PC-9 (cell line): ENCODE measurements around the gene SORCS2. TPM values are rescaled to one million over a fixed set of nuclear protein-coding genes. Genes with fewer than 3 reads are reported as not detected.

ENCODE experiments used
- BruUV-seq: library from RNA; stranded (reverse); fragments of 400-500 nt; replicated peaks from 2 replicates; lab custom pipeline; 2021; lab: Mats Ljungman, UMichigan
- CTCF ChIA-PET: fragments of 300-600 bp; sonication (Branson Sonifier 250); formaldehyde crosslinking; loops from one replicate; lab custom pipeline; 2022; ENCODE audit warnings: antibody characterized with exemption; lab: Charles Lee
- POLR2A ChIA-PET: fragments of 300-600 bp; sonication (Branson Sonifier 250); formaldehyde crosslinking; loops from one replicate; lab custom pipeline; 2022; ENCODE audit warnings: antibody characterized with exemption; ENCODE audit not compliant: unreplicated experiment; lab: Charles Lee
- DNase-seq, 2 experiments: peaks; one replicate each; pipeline versions ENCODE4 v3.0.0 to v3.0.0-alpha.2; 2015 to 2022; ENCODE audit warnings: mixed read lengths in 1 of 2
- H2AFZ ChIP-seq: fragments of 200-600 bp; sonication (generic); 2 replicates; pipeline ENCODE4 v1.8.1; 2017; ENCODE audit warnings: antibody characterized with exemption
- H3F3A ChIP-seq: fragments of 200-600 bp; sonication (generic); 2 replicates; pipeline ENCODE4 v1.8.1; 2017; ENCODE audit warnings: antibody characterized with exemption, mild to moderate bottlenecking, low read depth; ENCODE audit not compliant: insufficient read depth
- H3K27ac ChIP-seq: fragments of 200-600 bp; sonication (generic); 2 replicates; pipeline ENCODE4 v1.6.1; 2016; ENCODE audit warnings: mixed run types
- H3K27me3 ChIP-seq: fragments of 200-600 bp; sonication (generic); 2 replicates; pipeline ENCODE4 v1.6.1; 2016; ENCODE audit warnings: low read depth, mixed run types; ENCODE audit not compliant: insufficient read depth
- H3K36me3 ChIP-seq: fragments of 200-600 bp; sonication (generic); 2 replicates; pipeline ENCODE4 v1.6.1; 2016; ENCODE audit warnings: low read depth, mixed run types
- H3K4me1 ChIP-seq: fragments of 200-600 bp; sonication (generic); replicated peaks from 2 replicates; pipeline ENCODE4 v1.6.1; 2016; ENCODE audit warnings: mixed run types; ENCODE audit not compliant: insufficient read depth
- H3K4me2 ChIP-seq: fragments of 200-600 bp; sonication (generic); 2 replicates; pipeline ENCODE4 v1.6.1; 2017; ENCODE audit warnings: mixed run types
- H3K4me3 ChIP-seq: fragments of 200-600 bp; sonication (generic); 2 replicates; pipeline ENCODE4 v1.6.1; 2016; ENCODE audit warnings: mixed run types
- H3K79me2 ChIP-seq: fragments of 200-600 bp; sonication (generic); 2 replicates; pipeline ENCODE4 v1.6.1; 2017; ENCODE audit warnings: low read depth, mixed run types
- H3K9me2 ChIP-seq: fragments of 200-600 bp; sonication (generic); 2 replicates; pipeline ENCODE4 v1.8.1; 2017; ENCODE audit warnings: mild to moderate bottlenecking; ENCODE audit not compliant: insufficient read depth
- H3K9me3 ChIP-seq: fragments of 200-600 bp; sonication (generic); 2 replicates; pipeline ENCODE4 v1.8.1; 2016; ENCODE audit warnings: low read depth; ENCODE audit not compliant: insufficient read depth
- H4K20me1 ChIP-seq: fragments of 200-600 bp; sonication (generic); 2 replicates; pipeline ENCODE4 v1.8.1; 2017; ENCODE audit not compliant: insufficient read depth
- EZH2 ChIP-seq: fragments of 200-600 bp; sonication (generic); IDR thresholded peaks from 2 replicates; pipeline ENCODE4 v1.8.0; 2017; ENCODE audit warnings: antibody characterized with exemption, low read depth
- intact Hi-C: fragments of 100-400 bp; cut with micrococcal nuclease; formaldehyde crosslinking; loops from one replicate; pipeline ENCODE4 v1.10.0; 2022; ENCODE audit not compliant: unreplicated experiment
- total RNA-seq: library from RNA; stranded (reverse); gene quantifications from 2 replicates; pipeline ENCODE4 v1.2.3, GENCODE V29; 2021
- TF ChIP-seq, protein P1 (sequence below): fragments of 200-600 bp; sonication (generic); conservative IDR thresholded peaks from 2 replicates; pipeline ENCODE4 v1.6.1; 2017; ENCODE audit warnings: mixed run types, antibody characterized with exemption, mild to moderate bottlenecking, moderate library complexity

SORCS2 gene
- total RNA-seq, 1 experiment from 2014 or later, result 25.8 TPM

DNA sequence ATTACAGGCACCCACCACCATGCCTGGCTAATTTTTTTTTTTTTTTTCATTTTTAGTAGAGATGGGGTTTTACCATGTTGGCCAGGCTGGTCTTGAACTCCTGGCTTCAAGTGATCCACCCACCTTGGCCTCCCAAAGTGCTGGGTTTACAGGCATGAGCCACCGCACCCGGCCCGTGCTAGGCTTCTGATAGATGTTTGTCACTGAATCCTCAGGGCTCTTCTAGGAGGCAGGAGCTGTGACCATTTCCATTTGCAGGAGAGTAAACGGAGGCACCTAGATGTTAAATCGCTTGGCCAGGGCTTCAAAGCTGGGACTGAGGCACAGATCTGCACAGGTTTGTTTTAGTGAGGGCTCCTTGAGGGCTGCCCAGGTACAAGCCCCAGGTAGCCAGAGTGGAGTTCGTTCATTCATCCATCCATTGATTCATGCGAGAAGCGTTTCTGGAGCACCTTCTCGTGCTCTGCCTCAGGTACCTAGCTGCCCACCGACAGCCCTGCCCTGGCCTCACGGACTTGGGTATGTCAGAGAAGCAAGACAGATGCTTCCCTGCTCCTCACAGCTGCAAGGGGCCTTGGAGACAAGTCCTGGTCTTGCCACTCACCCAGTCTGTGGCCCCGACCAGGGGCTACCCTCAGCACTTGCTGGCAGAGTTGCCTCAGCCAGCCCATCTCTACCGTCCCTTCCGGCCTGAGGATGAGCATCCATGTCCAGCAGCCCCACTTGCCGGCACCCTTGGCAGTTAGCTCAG is 136.0 kb downstream of the SORCS2 start:
- H3K4me2 ChIP-seq, result 0 out of 2 replicates have a peak overlapping the region, but pooled peaks have one; percentile 10
- no peaks in the 10 kb centered on the region for H4K20me1 ChIP-seq
- H3K9me3 ChIP-seq, result no peaks in the 10 kb centered on the region
- no peaks in the 10 kb centered on the region for H3K9me2 ChIP-seq
- DNase-seq, result no peak
- no peak overlapping the region for H2AFZ ChIP-seq
- no peaks in the 10 kb centered on the region for H3K36me3 ChIP-seq
- H3K4me1 ChIP-seq, result peaks cover 12% of the 10 kb centered on the region
- CTCF ChIA-PET, result interaction anchor here (1.1 to 1.2 kb wide), 2 partner anchors 135 to 136 kb away, joined by 3 to 7 read pairs; partner anchors contain the start of gene SORCS2
- POLR2A ChIA-PET, result interaction anchor here (0.5 to 0.9 kb wide), 4 partner anchors 9 to 122 kb away, joined by 3 to 7 read pairs (median 5); no protein-coding TSS in a partner anchor
- H3K27me3 ChIP-seq, result no peaks in the 10 kb centered on the region
- no peaks in the 10 kb centered on the region for H3F3A ChIP-seq
- no peak overlapping the region for H3K4me3 ChIP-seq
- H3K79me2 ChIP-seq, result no peaks in the 10 kb centered on the region
- no peak overlapping the region for H3K27ac ChIP-seq
- TF ChIP-seq, protein P1, sequence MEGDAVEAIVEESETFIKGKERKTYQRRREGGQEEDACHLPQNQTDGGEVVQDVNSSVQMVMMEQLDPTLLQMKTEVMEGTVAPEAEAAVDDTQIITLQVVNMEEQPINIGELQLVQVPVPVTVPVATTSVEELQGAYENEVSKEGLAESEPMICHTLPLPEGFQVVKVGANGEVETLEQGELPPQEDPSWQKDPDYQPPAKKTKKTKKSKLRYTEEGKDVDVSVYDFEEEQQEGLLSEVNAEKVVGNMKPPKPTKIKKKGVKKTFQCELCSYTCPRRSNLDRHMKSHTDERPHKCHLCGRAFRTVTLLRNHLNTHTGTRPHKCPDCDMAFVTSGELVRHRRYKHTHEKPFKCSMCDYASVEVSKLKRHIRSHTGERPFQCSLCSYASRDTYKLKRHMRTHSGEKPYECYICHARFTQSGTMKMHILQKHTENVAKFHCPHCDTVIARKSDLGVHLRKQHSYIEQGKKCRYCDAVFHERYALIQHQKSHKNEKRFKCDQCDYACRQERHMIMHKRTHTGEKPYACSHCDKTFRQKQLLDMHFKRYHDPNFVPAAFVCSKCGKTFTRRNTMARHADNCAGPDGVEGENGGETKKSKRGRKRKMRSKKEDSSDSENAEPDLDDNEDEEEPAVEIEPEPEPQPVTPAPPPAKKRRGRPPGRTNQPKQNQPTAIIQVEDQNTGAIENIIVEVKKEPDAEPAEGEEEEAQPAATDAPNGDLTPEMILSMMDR, result no peak; the same call in 1 of the 2 replicates
- TF ChIP-seq EZH2, result no peak
- BruUV-seq, result no TSS peak
- intact Hi-C loops, result loop anchor here (2.0 kb wide), 1 partner anchor 322 kb away; no protein-coding TSS in a partner anchor

DNA sequence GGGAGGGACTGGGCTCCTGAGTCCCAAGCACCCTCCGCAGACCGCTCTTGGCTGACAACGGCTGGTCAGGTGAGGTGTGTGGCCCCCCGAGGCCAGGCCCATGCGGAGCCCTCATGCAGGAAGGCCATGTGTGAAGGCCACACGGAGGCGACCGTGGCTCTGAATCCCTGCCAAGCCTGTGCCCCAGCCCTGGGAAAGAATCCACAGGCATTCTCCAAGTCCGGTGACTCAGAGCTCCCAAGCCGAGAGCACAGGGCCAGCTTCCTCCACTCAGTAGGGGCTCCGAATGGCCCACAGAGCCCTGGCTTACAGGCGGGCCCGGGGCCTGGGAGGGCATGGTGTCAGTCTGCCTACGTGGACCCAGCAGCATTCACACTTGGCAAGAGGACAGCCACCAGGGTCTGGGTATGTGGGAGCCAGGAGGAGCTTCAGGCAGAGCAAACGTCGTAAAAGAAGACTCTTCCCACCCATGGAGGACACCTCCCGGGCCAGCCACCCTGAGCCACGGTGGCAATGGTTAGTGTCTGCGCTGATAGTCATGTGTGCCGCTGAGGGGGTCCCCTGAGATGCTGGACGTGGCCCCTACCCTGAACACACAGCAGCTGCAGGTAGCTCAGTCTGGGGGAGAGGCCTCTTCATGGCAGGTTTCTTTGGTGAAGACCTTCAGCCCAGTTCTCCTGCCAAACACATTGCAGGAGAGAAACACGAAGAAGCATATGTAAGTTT is 136.7 kb downstream of the SORCS2 start:
- Histone ChIP-seq H3K27me3 (no peaks in the 10 kb centered on the region), H3F3A (no peaks in the 10 kb centered on the region), H4K20me1 (no peaks in the 10 kb centered on the region), H3K4me2 (peak overlapping the region; percentile 10), H2AFZ (no peak overlapping the region), H3K27ac (no peak overlapping the region), H3K79me2 (no peaks in the 10 kb centered on the region), H3K36me3 (no peaks in the 10 kb centered on the region), H3K4me3 (no peak overlapping the region), H3K4me1 (peaks cover 12% of the 10 kb centered on the region), H3K9me3 (no peaks in the 10 kb centered on the region), H3K9me2 (no peaks in the 10 kb centered on the region)
- no peak for TF ChIP-seq EZH2
- TF ChIP-seq, protein P1, result no peak
- no TSS peak for BruUV-seq
- peak; percentile 81 to 85 for DNase-seq
- CTCF ChIA-PET, result interaction anchor here (0.5 to 1.2 kb wide), 3 partner anchors 136 to 882 kb away, joined by 3 to 7 read pairs (median 4); partner anchors contain the start of gene SORCS2
- POLR2A ChIA-PET, result interaction anchor here (0.5 to 0.9 kb wide), 4 partner anchors 9 to 123 kb away, joined by 3 to 7 read pairs (median 5); no protein-coding TSS in a partner anchor
- intact Hi-C loops, result loop anchor here (2.0 kb wide), 1 partner anchor 322 kb away; no protein-coding TSS in a partner anchor

DNA sequence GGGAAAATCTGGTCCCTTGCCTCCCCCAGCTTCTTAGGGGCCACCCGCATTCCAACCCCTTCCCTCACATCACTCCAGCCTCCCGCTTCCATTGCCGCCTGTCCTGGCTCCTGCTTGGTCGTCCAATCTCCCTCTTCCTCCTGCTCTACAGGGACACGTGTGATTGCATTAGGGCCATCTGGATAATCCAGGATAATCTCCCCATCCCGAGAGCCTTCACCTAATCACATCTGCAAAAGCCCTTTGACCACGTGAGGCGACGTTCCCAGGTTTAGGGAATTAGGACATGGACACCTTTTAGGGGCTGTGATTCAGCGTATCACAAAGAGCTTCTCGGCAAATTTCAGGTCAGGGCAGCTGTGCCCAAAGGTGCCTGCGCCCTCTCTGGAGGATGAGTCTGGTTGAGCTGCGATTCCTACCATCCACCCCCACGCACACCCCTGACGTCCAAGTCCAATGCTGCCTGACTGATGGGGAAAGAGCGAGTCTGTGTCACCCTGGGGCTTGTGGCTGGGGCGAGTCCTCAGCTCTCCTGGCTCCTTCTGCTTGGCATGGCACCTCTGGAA is 137.8 kb downstream of the SORCS2 start:
- Histone ChIP-seq H3K27ac (no peak overlapping the region), H4K20me1 (no peaks in the 10 kb centered on the region), H3K4me2 (no peak overlapping the region), H3K9me3 (no peaks in the 10 kb centered on the region), H3K79me2 (no peaks in the 10 kb centered on the region), H3K4me1 (peaks cover 12% of the 10 kb centered on the region), H3F3A (no peaks in the 10 kb centered on the region), H3K4me3 (no peak overlapping the region), H3K27me3 (no peaks in the 10 kb centered on the region), H3K36me3 (no peaks in the 10 kb centered on the region), H3K9me2 (no peaks in the 10 kb centered on the region), H2AFZ (no peak overlapping the region)
- ChIA-PET POLR2A (no interaction called here), CTCF (no interaction called here)
- no peak for DNase-seq
- intact Hi-C loops, result no loop called here
- TF ChIP-seq EZH2, result no peak
- TF ChIP-seq, protein P1, result no peak
- no TSS peak for BruUV-seq
